NCI-H1694 treated with DMSO at 0.1 percent for 48 hours (cell line): ENCODE data around the gene UNC93B1.

ENCODE experiments used
- DNase-seq: peaks from one replicate; lab custom pipeline; 2025; lab: John Stamatoyannopoulos, UW

Gene UNC93B1

DNA sequence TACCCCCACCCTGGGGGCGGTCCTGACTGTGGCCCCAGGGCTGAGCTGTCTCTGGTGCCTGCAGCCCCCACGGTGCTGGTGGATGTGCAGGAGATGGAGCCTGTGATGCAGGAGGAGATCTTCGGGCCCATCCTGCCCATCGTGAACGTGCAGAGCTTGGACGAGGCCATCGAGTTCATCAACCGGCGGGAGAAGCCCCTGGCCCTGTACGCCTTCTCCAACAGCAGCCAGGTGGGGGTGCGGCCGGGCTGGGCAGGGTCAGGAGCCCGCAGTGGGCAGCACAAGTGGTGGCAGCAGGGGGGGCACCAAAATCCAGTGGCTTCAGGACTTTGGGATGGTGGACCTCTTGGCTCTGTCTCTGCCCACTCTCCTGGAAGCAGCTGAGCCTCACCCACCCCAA, 18.6 kb upstream of the UNC93B1 start:
- no peak for DNase-seq

DNA sequence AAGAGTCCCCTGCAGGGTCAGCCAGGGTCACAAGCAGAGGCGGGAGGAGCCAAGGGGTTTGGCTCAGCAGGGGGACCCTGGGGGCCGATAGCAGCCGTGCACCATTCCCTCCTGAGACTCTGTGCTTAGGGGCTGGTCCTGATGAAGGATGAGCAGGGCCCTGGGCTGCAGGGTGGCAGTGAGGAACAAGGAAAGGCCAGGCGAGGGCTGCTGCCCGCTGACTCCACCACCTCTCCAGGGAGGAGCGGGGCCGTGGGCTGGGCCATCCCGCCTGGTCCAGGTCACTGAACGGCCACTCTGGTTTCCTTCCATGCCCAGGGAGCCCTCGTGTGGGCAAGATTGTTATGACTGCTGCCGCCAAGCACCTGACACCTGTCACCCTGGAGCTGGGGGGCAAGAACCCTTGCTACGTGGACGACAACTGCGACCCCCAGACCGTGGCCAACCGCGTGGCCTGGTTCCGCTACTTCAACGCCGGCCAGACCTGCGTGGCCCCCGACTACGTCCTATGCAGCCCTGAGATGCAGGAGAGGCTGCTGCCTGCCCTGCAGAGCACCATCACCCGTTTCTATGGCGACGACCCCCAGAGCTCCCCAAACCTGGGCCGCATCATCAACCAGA, 17.4 kb upstream of the UNC93B1 start:
- no peak for DNase-seq

DNA sequence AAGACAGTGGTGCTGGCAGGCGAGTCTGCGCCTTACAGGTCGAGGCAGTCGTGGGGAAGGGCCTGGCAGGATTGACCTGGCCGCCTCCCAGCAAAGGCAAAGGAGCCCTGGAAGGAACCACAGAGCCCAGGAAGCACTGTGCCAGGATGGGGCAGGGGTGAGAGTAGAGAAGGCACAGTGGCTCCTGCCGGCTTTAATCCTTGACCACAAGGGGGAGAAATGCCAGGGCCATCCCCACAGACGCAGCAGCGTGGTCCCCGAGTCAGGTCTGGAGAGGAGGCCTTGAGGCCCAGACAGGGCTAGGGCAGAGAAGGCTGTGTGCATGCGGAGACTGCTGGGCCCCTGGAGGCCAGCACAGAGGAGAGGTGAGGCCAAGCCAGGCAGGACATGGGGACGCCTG, 16.7 kb upstream of the UNC93B1 start:
- no peak for DNase-seq

DNA sequence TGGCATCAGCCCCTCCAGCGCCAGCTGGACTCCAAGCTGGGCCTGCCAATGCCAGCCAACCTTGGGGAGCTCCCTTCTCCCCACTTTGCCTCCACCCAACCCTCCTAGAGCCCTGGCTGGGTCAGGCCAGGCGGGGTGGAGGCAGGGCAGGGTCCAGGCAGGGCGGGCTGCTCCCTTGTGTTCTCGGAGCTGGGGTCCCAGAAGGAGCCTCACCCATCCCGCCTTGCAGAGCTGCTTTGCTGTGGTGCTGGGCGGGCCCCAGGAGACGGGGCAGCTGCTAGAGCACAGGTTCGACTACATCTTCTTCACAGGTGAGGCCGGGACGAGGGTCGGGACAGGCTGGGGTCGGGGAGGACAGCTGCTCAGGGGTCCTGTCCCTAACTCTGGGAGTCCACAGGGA, 15.6 kb upstream of the UNC93B1 start:
- DNase-seq: no peak

DNA sequence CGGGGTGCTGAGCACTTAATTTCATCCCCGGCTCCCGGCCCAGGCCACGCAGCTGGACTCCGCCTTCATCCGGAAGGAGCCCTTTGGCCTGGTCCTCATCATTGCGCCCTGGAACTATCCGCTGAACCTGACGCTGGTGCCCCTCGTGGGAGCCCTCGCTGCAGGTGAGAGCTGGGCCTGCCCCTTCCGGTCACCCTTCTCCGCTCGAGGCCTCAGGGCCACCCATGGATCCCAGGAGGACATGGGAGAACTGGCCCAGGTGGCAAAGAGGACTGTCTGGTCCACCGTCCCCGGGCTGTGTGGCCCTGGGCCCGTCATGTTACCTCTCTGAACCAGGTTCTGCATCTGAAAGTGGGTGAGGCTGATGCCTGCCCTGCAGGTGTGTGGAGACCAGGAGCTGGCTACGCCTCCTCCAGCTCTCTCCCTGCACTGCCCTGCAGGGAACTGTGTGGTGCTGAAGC, 14.9 kb upstream of the UNC93B1 start:
- no peak for DNase-seq

DNA sequence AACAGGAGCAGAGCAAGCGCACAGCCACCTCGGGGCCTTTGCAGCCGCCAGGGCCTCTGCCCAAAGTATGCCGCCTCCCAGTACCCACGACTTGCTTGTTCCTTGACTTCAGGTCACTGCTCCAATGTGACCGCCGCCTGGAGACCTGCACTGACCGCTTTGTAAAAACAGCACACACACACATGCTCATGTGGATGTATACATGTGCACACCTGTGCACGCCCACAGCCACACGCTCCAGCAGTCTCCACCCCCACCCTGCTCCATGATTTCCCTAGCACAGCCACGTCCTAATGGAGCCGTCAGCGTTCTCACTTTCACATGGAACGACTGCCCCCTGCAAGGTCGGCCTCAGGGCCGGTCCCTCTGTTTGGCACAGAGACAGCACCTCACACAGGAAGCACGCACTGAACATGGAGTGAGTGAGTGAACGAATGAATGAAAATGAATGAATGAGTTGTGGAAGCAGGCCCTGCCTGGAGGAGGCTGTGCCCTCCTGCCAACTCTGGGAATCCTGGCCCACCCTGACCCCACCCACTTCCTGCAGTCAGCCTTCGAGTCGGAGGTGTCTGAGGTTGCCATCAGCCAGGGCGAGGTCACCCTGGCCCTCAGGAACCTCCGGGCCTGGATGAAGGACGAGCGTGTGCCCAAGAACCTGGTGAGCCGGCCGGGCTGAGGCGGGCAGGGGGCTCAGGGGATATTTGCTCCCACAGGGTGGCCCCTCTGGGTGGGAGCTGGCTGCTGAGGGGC, 14.3 kb upstream of the UNC93B1 start:
- no peak for DNase-seq

DNA sequence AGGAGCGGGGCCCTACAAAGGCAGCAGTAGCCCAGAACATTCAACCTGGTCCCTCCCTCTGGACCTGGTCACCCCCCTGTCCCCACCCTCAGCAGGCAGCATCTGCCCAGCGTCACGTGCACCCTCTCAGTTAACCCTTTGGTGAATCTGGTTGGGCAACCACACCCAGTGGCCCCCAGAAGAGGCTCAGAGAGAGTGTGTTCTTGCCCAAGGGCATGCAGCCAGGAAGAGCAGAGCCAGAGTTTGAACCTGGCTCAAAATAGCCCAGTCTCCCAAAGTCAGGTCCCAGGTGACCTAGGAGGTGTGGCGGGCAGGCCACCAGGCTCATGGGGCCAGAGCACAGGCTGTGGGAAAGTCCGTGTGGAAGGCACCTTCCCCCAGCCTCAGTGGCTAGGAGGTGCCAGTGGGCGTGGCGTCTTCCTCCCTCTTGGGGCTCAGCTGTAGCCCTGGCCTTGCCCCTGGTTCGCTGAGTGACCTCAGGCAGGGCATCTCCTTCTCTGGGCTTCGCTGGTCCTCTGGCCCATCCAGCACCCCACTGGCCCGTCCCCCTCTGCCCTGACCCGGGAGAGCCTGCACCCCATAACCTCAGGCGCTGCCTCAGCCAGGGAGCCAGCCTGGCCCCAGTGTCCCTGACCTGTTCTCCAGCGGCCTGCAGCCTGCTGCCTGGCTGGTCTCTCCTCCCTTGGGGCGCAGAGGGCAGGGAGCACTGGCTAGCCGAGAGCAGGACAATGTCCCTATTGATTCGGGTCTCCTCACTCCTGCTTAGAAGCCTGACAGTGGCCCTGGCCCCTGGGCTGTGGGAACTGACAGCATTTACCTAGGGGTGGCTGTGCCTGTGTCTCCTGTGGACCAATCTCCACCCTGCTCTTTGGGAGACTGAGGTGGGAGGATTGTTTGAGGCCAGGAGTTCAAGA, 13.3 kb upstream of the UNC93B1 start:
- no peak for DNase-seq

DNA sequence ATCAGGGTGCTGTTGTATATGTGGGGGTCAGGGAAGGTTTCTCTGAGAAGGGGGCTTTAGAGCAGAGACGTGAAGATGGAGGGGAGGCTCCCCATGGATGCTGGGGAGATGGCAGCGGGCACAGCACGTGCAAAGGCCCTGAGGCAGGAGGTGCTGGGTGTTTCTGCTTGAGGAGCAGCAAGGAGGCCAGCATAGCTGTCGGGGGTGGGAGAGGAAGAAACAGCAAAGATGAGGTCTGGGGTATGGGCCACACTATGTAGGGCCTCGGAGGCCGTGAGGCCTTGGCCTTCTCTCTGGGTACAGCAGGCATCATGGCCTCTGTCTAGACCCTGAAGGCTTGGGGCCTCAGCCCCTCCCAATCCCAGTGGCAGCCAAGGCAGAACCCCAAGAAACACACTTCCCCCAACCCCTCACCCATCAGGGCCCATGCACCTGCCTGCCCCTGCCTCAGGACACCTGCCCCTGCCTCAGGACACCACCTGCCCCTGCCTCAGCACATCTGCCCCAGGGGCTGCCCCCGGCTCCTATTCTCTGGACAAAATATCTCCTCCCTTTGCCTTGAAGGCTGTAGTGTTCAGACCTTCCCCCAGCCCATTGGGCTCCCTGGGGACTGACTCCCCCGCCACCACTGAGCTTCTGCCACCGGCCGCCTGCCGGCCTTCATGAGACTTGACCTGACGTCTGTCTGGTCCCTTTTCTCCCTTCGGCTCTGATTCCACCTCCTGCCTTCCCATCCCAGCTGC, 12.4 kb upstream of the UNC93B1 start:
- no peak for DNase-seq

DNA sequence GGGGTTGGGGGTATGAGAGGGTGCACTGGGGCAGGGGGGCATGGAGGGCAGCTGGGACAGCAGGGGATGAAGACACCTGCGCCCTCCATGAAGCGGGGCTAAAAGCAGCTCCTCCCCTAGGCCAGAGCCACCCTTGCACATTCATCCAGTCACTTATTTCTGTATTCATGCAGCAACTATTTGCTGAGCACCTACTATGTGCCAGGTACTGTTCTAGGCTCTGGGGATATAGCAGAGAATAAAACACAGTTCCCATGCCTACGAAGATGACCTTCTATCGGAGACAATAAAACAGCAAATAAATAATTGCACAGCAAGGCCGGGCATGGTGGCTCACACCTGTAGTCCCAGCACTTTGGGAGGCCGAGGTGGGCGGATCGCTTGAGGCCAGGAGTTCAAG, 11.6 kb upstream of the UNC93B1 start:
- no peak for DNase-seq

DNA sequence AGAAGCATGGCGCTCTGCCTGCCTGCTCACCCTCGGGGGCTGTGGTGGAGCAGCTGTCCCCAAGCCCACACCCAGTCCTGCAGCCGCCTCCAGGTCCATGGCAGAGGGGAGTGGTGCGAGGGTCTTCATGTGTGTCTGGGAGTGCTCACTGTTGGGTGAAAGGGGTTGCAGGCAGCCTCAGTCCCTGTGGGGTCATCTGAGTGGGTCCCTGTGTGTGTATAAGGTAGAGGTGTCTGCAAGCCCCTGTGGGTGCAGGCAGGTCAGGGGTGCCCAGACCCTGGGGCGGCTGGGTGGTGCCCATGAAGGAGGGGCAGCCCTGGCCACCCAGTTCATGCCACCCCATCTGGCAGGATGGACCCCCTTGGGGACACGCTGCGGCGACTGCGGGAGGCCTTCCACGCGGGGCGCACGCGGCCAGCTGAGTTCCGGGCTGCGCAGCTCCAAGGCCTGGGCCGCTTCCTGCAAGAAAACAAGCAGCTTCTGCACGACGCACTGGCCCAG, 11.1 kb upstream of the UNC93B1 start:
- DNase-seq: no peak

DNA sequence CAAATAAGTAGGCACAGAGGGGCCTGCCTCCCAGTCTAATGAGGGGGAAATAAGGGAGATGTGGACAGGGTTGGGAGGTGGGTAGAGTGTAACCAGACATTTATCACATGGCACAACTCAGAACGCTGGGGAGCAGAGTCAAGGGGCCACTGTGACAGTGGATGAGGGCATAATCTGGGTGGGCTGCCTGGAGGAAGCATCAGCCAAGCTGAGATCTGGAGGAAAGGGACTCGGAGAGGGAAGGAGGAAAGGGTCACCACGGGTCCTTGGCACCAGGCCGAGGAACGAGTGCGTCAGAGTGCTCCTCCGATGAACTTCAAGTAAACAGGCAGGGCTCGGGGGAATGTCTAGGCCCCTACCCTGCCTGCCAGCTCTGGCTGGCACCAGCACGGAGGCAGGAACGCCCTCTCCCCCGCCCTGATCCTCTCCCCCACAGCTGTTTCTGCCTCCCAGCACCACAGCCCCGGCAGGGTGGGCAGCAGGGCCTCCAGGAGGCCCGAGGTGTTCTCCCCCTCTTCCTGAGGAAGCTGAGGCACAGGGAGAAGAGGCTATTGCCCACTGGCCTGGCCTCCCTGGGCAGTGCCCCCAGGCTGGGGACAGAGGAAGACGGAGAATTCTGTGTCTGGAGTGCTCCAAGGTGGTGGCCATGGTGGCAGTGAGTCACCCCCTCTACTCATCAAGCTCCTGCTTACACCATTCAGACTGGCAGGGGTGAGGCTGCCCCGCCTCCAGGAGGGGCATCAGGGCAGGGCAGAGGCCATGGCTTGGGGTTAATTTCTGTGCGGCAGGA, 10.5 kb upstream of the UNC93B1 start:
- no peak for DNase-seq

DNA sequence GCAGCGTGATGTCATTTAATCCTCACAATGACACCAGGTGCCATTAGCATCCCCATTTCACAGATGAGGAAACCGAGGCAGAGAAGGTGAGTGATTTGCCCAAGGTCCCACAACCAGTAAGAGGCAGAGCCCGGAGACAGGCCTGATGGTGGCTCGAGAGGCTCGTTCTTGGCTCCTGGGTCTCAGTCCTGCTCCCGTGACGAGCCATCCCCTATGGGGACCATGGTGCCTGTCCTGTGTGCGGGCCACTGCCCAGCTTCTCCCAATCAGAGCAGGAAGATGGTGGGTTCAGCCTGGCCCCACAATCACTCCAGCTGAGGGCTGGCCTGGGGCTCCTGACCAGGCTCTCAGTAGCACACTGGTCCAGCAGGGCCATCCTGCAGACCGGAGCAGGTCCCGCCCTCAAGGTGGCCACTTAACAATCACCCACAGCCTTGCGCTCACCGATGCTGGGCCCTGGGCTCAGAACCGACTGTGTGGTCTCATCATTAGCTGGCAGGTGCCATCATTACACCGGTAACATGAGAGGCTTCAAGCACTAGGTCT, 9.8 kb upstream of the UNC93B1 start:
- DNase-seq: no peak

DNA sequence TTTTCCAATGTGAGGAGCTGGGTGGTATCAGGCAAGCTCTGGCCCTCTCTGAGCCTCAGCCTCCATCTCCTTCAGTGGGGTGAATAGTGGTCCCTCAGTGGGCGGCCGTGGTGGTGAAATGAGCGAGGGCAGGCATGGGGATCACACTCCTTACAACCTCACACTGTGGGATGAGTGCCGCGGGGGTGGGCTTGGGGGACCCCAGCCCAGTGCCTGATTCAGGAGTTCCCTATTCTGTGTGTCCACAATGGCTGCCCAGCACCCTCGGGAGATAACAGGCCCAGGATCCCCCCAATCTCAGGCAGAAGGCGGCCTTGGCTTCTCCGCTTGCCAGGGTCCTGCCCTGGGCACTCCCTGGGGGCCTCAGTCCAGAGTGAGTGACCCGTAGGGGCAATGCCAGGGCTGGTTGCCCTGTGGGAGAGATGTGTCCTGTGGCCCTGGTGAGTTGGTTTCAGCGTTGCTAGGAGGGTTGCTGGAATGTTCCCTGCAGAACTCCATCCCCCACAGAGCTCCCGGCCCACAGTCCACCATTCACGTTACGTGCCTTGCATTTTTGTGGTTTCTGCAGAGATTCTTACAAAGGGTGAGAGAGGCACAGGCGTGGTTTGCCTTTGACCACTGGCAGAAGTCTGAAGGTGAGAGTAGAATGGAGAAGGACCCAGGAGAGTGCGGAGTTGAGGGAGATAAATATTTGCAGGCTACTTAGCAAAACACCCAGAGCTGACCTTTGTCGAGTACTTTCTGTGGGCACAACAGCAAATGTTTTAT, 9.1 kb upstream of the UNC93B1 start:
- DNase-seq: no peak

DNA sequence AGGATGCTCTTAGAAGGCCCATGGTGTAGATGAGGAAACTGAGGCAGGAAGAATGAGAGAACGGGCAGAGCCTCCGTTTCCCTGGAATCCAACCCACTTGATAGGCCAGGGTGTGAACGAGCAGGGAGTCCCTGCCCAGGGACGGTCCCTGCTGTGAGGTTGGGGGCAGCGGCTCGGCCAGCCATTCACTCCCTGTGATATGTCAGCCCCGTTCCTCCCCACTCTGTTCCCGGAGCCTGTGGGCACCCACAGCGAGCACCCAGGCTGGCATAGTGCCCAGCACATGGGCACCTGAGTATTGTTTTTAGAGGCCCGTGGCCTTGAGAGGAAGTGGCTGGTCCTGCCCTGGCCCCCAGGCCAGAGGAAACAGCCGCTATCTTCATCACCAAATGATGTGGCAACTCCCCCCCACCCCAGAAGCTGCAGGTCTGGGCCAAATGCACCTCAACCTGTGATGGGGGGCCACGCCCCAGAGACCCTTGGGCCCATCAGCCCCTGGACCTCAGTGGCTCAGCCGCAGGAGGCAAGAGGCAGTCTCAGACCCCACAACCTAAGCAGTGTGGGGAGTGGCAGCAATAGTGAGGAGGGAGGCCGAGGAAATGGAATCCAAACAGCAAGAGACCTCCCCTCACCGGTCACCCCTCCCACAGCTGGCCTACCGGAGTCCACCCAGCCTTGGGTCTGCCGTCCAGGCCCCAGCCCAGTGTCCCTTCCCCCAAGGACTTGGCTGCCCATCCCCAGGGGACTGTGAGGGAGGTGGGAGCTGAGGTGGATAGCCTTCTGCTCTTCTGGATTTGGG, 8.3 kb upstream of the UNC93B1 start:
- DNase-seq: no peak

DNA sequence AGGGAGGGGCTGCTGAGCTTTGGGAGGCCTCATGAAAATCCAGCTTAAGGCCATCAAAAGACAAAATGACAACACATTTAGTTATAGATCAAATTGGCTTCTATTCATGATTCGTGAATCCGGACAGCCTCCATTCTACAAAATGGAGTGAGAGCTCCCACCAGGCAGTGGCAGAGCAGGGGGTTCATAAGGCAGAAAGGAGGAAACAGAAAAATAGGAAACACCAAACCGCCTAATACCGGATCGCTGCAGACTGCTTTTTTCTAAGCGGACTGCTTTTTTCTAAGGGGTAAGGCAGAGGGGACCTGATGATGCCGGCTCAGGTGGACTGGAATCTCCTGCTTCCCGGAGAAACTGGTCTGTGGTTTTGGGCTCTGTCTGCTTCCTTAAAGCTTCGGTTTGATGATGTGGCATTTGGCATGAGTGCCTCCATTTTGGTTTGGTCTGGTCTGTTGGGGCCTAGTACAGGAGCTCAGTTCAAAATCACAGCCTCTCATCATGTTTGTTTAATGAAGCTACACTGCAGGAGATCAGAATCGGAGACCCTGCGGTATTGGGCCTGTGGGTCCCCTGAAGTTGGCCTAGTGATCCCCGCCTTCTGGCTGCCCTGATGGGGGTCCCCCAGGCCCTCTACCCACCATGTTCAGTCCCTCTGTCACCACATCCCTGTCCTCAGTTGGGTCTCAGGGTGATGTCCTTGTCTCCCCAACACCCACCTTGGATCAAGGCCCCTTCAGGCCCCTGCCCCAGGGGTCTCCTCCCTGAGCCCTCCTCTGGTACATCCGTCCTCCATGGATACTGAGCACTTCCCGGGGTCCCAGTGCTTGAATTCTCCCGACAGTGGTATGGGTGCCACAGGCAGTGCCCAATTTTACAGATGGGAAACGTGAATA, 7.4 kb upstream of the UNC93B1 start:
- DNase-seq: no peak

DNA sequence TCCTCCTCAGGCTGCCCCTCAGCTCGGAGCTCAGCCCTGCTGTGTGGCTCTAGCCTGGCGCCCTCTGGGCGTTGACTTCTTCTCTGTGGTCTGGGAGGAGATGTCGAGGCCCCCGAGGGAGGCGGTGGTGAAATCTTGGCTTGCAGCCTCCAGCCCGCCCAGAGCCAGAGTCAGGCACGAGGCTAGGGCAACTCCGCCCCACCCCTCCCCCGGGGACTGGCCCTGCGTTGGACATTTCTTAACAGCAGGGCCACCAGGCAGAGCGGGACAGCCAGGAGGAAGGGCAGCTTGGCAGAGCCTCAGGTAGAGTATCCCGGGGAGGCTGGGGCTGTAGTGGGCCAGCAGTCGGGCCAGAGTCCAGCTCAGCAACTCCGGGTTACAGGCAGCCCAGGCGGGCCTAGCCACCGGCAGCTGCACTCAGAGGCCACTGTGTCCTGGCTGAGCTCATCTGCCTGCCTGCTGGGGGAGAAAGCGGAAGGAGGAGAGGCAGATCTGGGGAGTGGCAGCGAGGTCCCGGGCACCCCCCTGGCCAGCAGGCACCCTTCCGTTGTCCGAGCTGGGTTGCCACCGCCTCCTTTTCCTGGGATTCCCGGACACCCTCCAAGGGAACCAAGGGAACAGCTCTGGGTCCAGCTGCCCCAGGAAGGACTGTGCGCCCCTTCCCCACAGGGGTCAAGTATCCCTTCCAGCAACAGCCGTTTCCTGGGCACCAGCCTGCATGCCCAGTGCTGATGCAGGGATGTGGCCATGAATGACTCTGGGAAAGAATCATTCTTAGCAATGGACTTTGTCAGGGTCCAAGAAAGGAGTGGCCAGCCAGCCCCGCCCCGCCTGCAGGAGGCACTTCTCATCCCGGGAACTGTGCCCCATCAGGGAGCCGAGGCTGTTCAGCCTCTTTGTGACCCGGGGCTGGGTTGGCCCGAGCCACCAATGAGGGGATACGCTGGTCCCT, 6.5 kb upstream of the UNC93B1 start, which contains the start of gene ALDH3B1:
TSS of gene ALDH3B1 (plus strand) at position 238 of the 952 bp plus-strand sequence. CDS start 4,971 bp downstream, outside the sequence.
- DNase-seq: no peak
